ENCODE results near the gene PRR3. TPM values are rescaled to one million over a fixed set of nuclear protein-coding genes. Genes with fewer than 3 reads are reported as not detected.

PRR3 gene
- total RNA-seq, 2 donors from 2014 or later: 3.9 to 7.2 TPM

DNA sequence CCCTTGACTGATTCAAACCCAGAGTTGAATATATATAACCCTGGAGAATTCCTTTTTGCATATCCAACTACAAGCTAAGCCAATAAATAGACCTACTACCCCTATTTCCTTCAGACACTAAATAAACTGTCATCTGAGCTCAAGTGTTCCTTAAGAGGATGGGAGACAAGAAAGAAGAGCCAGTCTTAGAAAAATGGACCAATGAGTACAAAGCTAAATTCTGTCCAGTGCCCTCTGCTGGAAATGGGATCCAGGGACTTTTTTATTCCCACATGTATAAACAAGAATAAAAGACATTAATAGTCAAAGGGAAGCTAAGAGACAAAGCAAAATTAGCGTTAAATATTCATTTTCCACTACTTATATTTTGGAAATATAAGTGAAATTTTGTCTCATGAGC, 55.1 kb downstream of the PRR3 start:
- Histone ChIP-seq H3K4me3 (no peak overlapping the region), H3K36me3 (peaks cover 12% of the 10 kb centered on the region), H3K9ac (ENCODE audit: low read depth in 2 of 2, low read length in 2 of 2) (no peak overlapping the region), H3K27me3 (no peaks in the 10 kb centered on the region), H3K27ac (no peak overlapping the region), H3K4me1 (peaks cover 4% of the 10 kb centered on the region), H3K9me3 (no peaks in the 10 kb centered on the region)
- intact Hi-C loops (cut with DNase I): no loop called here
- TF ChIP-seq, protein P1, sequence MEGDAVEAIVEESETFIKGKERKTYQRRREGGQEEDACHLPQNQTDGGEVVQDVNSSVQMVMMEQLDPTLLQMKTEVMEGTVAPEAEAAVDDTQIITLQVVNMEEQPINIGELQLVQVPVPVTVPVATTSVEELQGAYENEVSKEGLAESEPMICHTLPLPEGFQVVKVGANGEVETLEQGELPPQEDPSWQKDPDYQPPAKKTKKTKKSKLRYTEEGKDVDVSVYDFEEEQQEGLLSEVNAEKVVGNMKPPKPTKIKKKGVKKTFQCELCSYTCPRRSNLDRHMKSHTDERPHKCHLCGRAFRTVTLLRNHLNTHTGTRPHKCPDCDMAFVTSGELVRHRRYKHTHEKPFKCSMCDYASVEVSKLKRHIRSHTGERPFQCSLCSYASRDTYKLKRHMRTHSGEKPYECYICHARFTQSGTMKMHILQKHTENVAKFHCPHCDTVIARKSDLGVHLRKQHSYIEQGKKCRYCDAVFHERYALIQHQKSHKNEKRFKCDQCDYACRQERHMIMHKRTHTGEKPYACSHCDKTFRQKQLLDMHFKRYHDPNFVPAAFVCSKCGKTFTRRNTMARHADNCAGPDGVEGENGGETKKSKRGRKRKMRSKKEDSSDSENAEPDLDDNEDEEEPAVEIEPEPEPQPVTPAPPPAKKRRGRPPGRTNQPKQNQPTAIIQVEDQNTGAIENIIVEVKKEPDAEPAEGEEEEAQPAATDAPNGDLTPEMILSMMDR (IDR thresholded peaks at IDR 0.05): no peak
- DNase-seq: no peak

GRCh38 chr6:30612687-30613248, 55.7 kb downstream of the PRR3 start:
- intact Hi-C loops (cut with DNase I): no loop called here
- TF ChIP-seq, protein P1 (IDR thresholded peaks at IDR 0.05): no peak
- no peak overlapping the region for H3K9ac ChIP-seq (ENCODE audit: low read depth in 2 of 2, low read length in 2 of 2)
- H3K9me3 ChIP-seq: no peaks in the 10 kb centered on the region
- H3K4me1 ChIP-seq: peaks cover 4% of the 10 kb centered on the region
- peaks cover 12% of the 10 kb centered on the region for H3K36me3 ChIP-seq
- no peak overlapping the region for H3K4me3 ChIP-seq
- H3K27me3 ChIP-seq: no peaks in the 10 kb centered on the region
- DNase-seq: no peak
- no peak overlapping the region for H3K27ac ChIP-seq

Small RNAs within 50 kb of the gene (microRNA-seq; reads per million reads assigned to microRNA genes)
- 99.8 reads per million, percentile 53 among the genes with 10 or more reads in this experiment for gene MIR877

Other genes starting within 250 kb of the PRR3 start
- gene TRIM39, start 230.4 kb upstream of the PRR3 start, total RNA-seq: 10 to 100 TPM; 10.1 to 12.1 TPM
- 10 to 100 TPM; 41.7 to 60.3 TPM for gene RPP21, start 212.1 kb upstream of the PRR3 start, total RNA-seq
- gene HLA-E, start 67.8 kb upstream of the PRR3 start, total RNA-seq: 100 to 1,000 TPM; 208 to 471 TPM
- 10 to 100 TPM; 42.2 to 49.3 TPM for gene GNL1, start 806 bp upstream of the PRR3 start, total RNA-seq
- 10 to 100 TPM; 43.6 to 61.3 TPM for gene ABCF1, start 14.1 kb downstream of the PRR3 start, total RNA-seq
- gene PPP1R10, start 59.9 kb downstream of the PRR3 start, total RNA-seq: 10 to 100 TPM; 46.9 to 78.2 TPM
- gene MRPS18B, start 60.5 kb downstream of the PRR3 start, total RNA-seq: 10 to 100 TPM; 63.6 to 70.3 TPM
- 10 to 100 TPM; 11.5 to 15.9 TPM for gene ATAT1, start 69.6 kb downstream of the PRR3 start, total RNA-seq
- gene C6orf136, start 89.8 kb downstream of the PRR3 start, total RNA-seq: 10 to 100 TPM; 71.3 to 83.3 TPM
- 10 to 100 TPM; 25.9 to 35.1 TPM for gene DHX16, start 115.7 kb downstream of the PRR3 start, total RNA-seq
- gene PPP1R18, start 129.3 kb downstream of the PRR3 start, total RNA-seq: 10 to 100 TPM in 1 of 2 donors, 1 to 10 TPM in 1; 8.3 to 22.8 TPM
- gene NRM, start 133.7 kb downstream of the PRR3 start, total RNA-seq: 10 to 100 TPM in 1 of 2 donors, 1 to 10 TPM in 1; 7.4 to 19.2 TPM
- gene MDC1, start 160.0 kb downstream of the PRR3 start, total RNA-seq: 10 to 100 TPM; 14.0 to 59.0 TPM
- 100 to 1,000 TPM; 213 to 605 TPM for gene TUBB, start 163.1 kb downstream of the PRR3 start, total RNA-seq
- gene FLOT1, start 185.4 kb downstream of the PRR3 start, total RNA-seq: 100 to 1,000 TPM; 130 to 158 TPM
- gene IER3, start 187.3 kb downstream of the PRR3 start, total RNA-seq: 10 to 100 TPM; 47.2 to 92.8 TPM

Measured in colonic mucosa (tissue), 4 donors.